GM19240 (cell line): Measurements from ENCODE around the gene C11orf91.
A peak's percentile ranks its signal among the peaks of the same experiment; 100 is the strongest.
"Not testable (repeated sequence)": the region's sequence is repeated elsewhere in the genome, so short reads cannot be mapped to it uniquely, and the experiment has no call there.

Experiments
- DNase-seq: peaks from one replicate; pipeline ENCODE4 v3.0.0; 2011; ENCODE audit warnings: low spot score; ENCODE audit not compliant: insufficient read length

The C11orf91 gene

GRCh38 chr11:33700502-33701271 lies at the start of gene C11orf91:
TSS of gene C11orf91 (minus strand) at chr11:33700826. CDS start at chr11:33700740, 86 bp downstream.
- DNase-seq = peak; percentile 70

GRCh38 chr11:33747979-33748378 lies 47.4 kb upstream of the C11orf91 start:
- no peak for DNase-seq

- no peak for DNase-seq
Measured at GRCh38 chr11:33743291-33743690, 42.7 kb upstream of the C11orf91 start.

- no peak for DNase-seq
Measured at GRCh38 chr11:33742249-33742851, 41.7 kb upstream of the C11orf91 start.

- no peak for DNase-seq
Measured at GRCh38 chr11:33741806-33742205, 41.2 kb upstream of the C11orf91 start.

- DNase-seq = no peak
Measured at GRCh38 chr11:33737362-33737821, 36.8 kb upstream of the C11orf91 start.

- DNase-seq = peak; percentile 13
Measured at GRCh38 chr11:33736148-33736812, 35.7 kb upstream of the C11orf91 start, which contains the start of gene CD59. TSS of gene CD59 (minus strand) at chr11:33736423. CDS start at chr11:33722445, 13,978 bp downstream.

- DNase-seq = no peak
Measured at GRCh38 chr11:33735271-33736147, 34.9 kb upstream of the C11orf91 start.

GRCh38 chr11:33734441-33735270 lies 34.0 kb upstream of the C11orf91 start:
- no peak for DNase-seq

- no peak for DNase-seq
Measured at GRCh38 chr11:33733980-33734379, 33.4 kb upstream of the C11orf91 start.

GRCh38 chr11:33731723-33732531 lies 31.3 kb upstream of the C11orf91 start:
- DNase-seq = no peak

- DNase-seq = no peak
Measured at GRCh38 chr11:33730716-33731115, 30.1 kb upstream of the C11orf91 start.

GRCh38 chr11:33729072-33729664 lies 28.5 kb upstream of the C11orf91 start:
- not testable (repeated sequence) for DNase-seq

GRCh38 chr11:33727539-33727938 lies 26.9 kb upstream of the C11orf91 start:
- DNase-seq = not testable (repeated sequence)

GRCh38 chr11:33725496-33725895 lies 24.9 kb upstream of the C11orf91 start:
- no peak for DNase-seq

GRCh38 chr11:33724644-33725035 lies 24.0 kb upstream of the C11orf91 start:
- DNase-seq = no peak

GRCh38 chr11:33723238-33723881 lies 22.7 kb upstream of the C11orf91 start:
- DNase-seq = no peak

GRCh38 chr11:33722590-33723234 lies 22.1 kb upstream of the C11orf91 start:
- peak; percentile 12 for DNase-seq
